GM23338 (cell line): Measurements from ENCODE around the gene CSH2. TPM values are rescaled to one million over a fixed set of nuclear protein-coding genes. Genes with fewer than 3 reads are reported as not detected.

Experiments used
- ATAC-seq: fragments of 200-7000 bp; cut with Tn5 transposase; 3 replicates; pipeline ENCODE4 v1.9.1; 2020
- DNase-seq: peaks from one replicate; pipeline ENCODE4 v3.0.0-alpha.2; 2015; ENCODE audit warnings: low spot score
- H2AFZ ChIP-seq: fragments of 200-600 bp; sonication (generic); 2 replicates; pipeline ENCODE4 v1.8.0; 2016; ENCODE audit warnings: antibody characterized with exemption, mild to moderate bottlenecking, moderate library complexity
- H3F3A ChIP-seq: fragments of 200-600 bp; sonication (generic); replicated peaks from 2 replicates; pipeline ENCODE4 v1.8.0; 2017; ENCODE audit warnings: antibody characterized with exemption, mixed run types, low read depth
- H3K27ac ChIP-seq: fragments of 200-600 bp; sonication (generic); 2 replicates; pipeline ENCODE4 v1.6.1; 2016; ENCODE audit warnings: low read depth
- H3K27me3 ChIP-seq: fragments of 200-600 bp; sonication (generic); 2 replicates; pipeline ENCODE4 v1.8.0; 2016; ENCODE audit warnings: mild to moderate bottlenecking, mixed run types, moderate library complexity; ENCODE audit not compliant: insufficient read depth
- H3K36me3 ChIP-seq: fragments of 200-600 bp; sonication (generic); 2 replicates; pipeline ENCODE4 v1.8.0; 2016; ENCODE audit warnings: mild to moderate bottlenecking; ENCODE audit not compliant: insufficient read depth
- H3K4me1 ChIP-seq: fragments of 200-600 bp; sonication (generic); 2 replicates; pipeline ENCODE4 v1.8.0; 2016; ENCODE audit warnings: mild to moderate bottlenecking, moderate library complexity; ENCODE audit not compliant: insufficient read depth
- H3K4me2 ChIP-seq: fragments of 200-600 bp; sonication (generic); 2 replicates; pipeline ENCODE4 v1.7.1; 2017; ENCODE audit warnings: mixed run types
- H3K4me3 ChIP-seq: fragments of 200-600 bp; sonication (generic); 2 replicates; pipeline ENCODE4 v1.6.1; 2016; ENCODE audit warnings: mixed run types
- H3K79me2 ChIP-seq: fragments of 200-600 bp; sonication (generic); replicated peaks from 2 replicates; pipeline ENCODE4 v1.8.0; 2017; ENCODE audit warnings: mild to moderate bottlenecking; ENCODE audit not compliant: insufficient read depth
- H3K9me2 ChIP-seq: fragments of 200-600 bp; sonication (generic); 2 replicates; pipeline ENCODE4 v1.8.0; 2017; ENCODE audit not compliant: insufficient read depth
- H4K20me1 ChIP-seq: fragments of 200-600 bp; sonication (generic); replicated peaks from 2 replicates; pipeline ENCODE4 v1.8.0; 2017; ENCODE audit warnings: mild to moderate bottlenecking; ENCODE audit not compliant: insufficient read depth
- H3K27ac Mint-ChIP-seq: 2 replicates; pipeline ENCODE4 v1.8.0; 2020; ENCODE audit warnings: inconsistent platforms, mild to moderate bottlenecking, moderate library complexity, mixed read lengths
- H3K27me3 Mint-ChIP-seq: 3 replicates; pipeline ENCODE4 v1.8.0; 2022; ENCODE audit warnings: low read depth, mild to moderate bottlenecking, moderate library complexity, mixed read lengths, inconsistent platforms; ENCODE audit not compliant: insufficient read depth, poor library complexity
- H3K36me3 Mint-ChIP-seq: 3 replicates; pipeline ENCODE4 v1.8.0; 2021; ENCODE audit warnings: low read depth, mild to moderate bottlenecking, inconsistent platforms, moderate library complexity, mixed read lengths
- H3K4me1 Mint-ChIP-seq: 3 replicates; pipeline ENCODE4 v1.8.0; 2020; ENCODE audit warnings: mild to moderate bottlenecking, inconsistent platforms, mixed read lengths
- H3K4me3 Mint-ChIP-seq: 3 replicates; pipeline ENCODE4 v1.8.0; 2021; ENCODE audit warnings: moderate library complexity, mild to moderate bottlenecking, inconsistent platforms, mixed read lengths
- H3K9me3 Mint-ChIP-seq: 3 replicates; pipeline ENCODE4 v1.8.0; 2020; ENCODE audit warnings: moderate library complexity, mild to moderate bottlenecking, inconsistent platforms, mixed read lengths
- CREB1 ChIP-seq: fragments of 250-450 bp; sonication (Bioruptor Pico); IDR thresholded peaks from 2 replicates; pipeline ENCODE4 v1.5.0; 2020; ENCODE audit warnings: low read depth, mild to moderate bottlenecking, moderate library complexity
- CTCF ChIP-seq, 2 experiments: fragments of 200-600 bp in 1 of 2; sonication (generic) in 1 of 2; conservative IDR thresholded peaks; 2 replicates each; pipeline versions ENCODE4 v1.5.1 to v1.6.1; 2016 to 2017; ENCODE audit warnings: antibody characterized with exemption in 2 of 2, low read depth in 2 of 2, mild to moderate bottlenecking in 2 of 2, moderate library complexity in 1 of 2
- ETS1 ChIP-seq: IDR thresholded peaks from 2 replicates; pipeline ENCODE4 v1.6.1; 2016; ENCODE audit warnings: antibody characterized with exemption
- EZH2phosphoT487 ChIP-seq: fragments of 200-600 bp; sonication (generic); IDR thresholded peaks from one replicate; pipeline ENCODE4 v1.8.1; 2018; ENCODE audit warnings: antibody characterized with exemption; ENCODE audit not compliant: unreplicated experiment
- NANOG ChIP-seq: IDR thresholded peaks from 2 replicates; pipeline ENCODE4 v1.6.1; 2016; ENCODE audit warnings: antibody characterized with exemption, borderline replicate concordance
- POLR2AphosphoS5 ChIP-seq: IDR thresholded peaks from 2 replicates; pipeline ENCODE4 v1.6.1; 2016; ENCODE audit warnings: antibody characterized with exemption, low read depth
- REST ChIP-seq: IDR thresholded peaks from one replicate; pipeline ENCODE4 v1.6.1; 2018; ENCODE audit warnings: antibody characterized with exemption; ENCODE audit not compliant: unreplicated experiment
- ZNF114 ChIP-seq: fragments of 250-450 bp; sonication (Bioruptor Pico); IDR thresholded peaks from 2 replicates; pipeline ENCODE4 v1.5.0; 2020; ENCODE audit warnings: mild to moderate bottlenecking, moderate library complexity
- ZNF331 ChIP-seq: fragments of 250-450 bp; sonication (Bioruptor Pico); IDR thresholded peaks from 2 replicates; pipeline ENCODE4 v1.5.0; 2020; ENCODE audit warnings: low read depth, mild to moderate bottlenecking, moderate library complexity
- polyA plus RNA-seq: library from polyadenylated mRNA; unstranded; fragments of >200 nt; fragmentation: Nextera tagmentation; extraction: Ambion mirVana; gene quantifications from 2 replicates; pipeline ENCODE4 v1.2.1, GENCODE V29; 2016
- total RNA-seq: library from RNA; depleted of rRNA; stranded (reverse); fragments of >200 nt; shearing (Covaris generic); gene quantifications from 2 replicates; pipeline ENCODE4 v1.2.3, GENCODE V29; 2014

CSH2 gene
- total and polyA plus RNA-seq, 2 experiments from 2014 or later = 0.37 TPM; not detected in 1

GRCh38 chr17:63835167-63835720 is 38.2 kb downstream of the CSH2 start:
- DNase-seq (no peak), ATAC-seq (no peak)
- peaks cover 67% of the 10 kb centered on the region for H3K36me3 Mint-ChIP-seq
- Histone ChIP-seq H4K20me1 (peaks cover 6% of the 10 kb centered on the region), H3K36me3 (peaks cover 24% of the 10 kb centered on the region), H3F3A (peaks cover 16% of the 10 kb centered on the region; the same call in 1 of the 2 replicates), H3K79me2 (peaks cover 27% of the 10 kb centered on the region), H3K27me3 (no peaks in the 10 kb centered on the region), H3K27ac (no peak overlapping the region), H2AFZ (no peak overlapping the region), H3K4me3 (no peak overlapping the region), H3K4me1 (peaks cover 16% of the 10 kb centered on the region; the same call in 1 of the 2 replicates), H3K4me2 (no peak overlapping the region), H3K9me2 (no peaks in the 10 kb centered on the region)
- H3K4me3 Mint-ChIP-seq = no peak overlapping the region
- no peaks in the 10 kb centered on the region for H3K9me3 Mint-ChIP-seq
- peak overlapping the region; percentile 61; the same call in 1 of the 2 replicates for H3K27ac Mint-ChIP-seq
- TF ChIP-seq CREB1 (CRISPR knock-in tag) (no peak), ZNF114 (CRISPR knock-in tag) (no peak), ETS1 (no peak), ZNF331 (CRISPR knock-in tag) (no peak), REST (no peak)
- H3K4me1 Mint-ChIP-seq = peaks cover 21% of the 10 kb centered on the region
- peaks cover 25% of the 10 kb centered on the region for H3K27me3 Mint-ChIP-seq

- peak; percentile 90 for DNase-seq
- peak; percentile 69 for ATAC-seq
- H3K4me1 Mint-ChIP-seq = peaks cover 20% of the 10 kb centered on the region
- no peak overlapping the region for H3K4me2 ChIP-seq
- H4K20me1 ChIP-seq = peaks cover 6% of the 10 kb centered on the region
- H3K27me3 ChIP-seq = no peaks in the 10 kb centered on the region
- H3K27ac ChIP-seq = no peak overlapping the region
- H3K27me3 Mint-ChIP-seq = peaks cover 25% of the 10 kb centered on the region
- H3K9me2 ChIP-seq = no peaks in the 10 kb centered on the region
- H3K27ac Mint-ChIP-seq = peak overlapping the region; percentile 56; the same call in 1 of the 2 replicates
- peaks cover 28% of the 10 kb centered on the region for H3K36me3 ChIP-seq
- H2AFZ ChIP-seq = no peak overlapping the region
- no peak overlapping the region for H3K4me3 Mint-ChIP-seq
- peaks cover 74% of the 10 kb centered on the region for H3K36me3 Mint-ChIP-seq
- peaks cover 14% of the 10 kb centered on the region; the same call in 1 of the 2 replicates for H3K4me1 ChIP-seq
- H3K9me3 Mint-ChIP-seq = no peaks in the 10 kb centered on the region
- peaks cover 24% of the 10 kb centered on the region for H3K79me2 ChIP-seq
- H3F3A ChIP-seq = peaks cover 13% of the 10 kb centered on the region; the same call in 1 of the 2 replicates
- H3K4me3 ChIP-seq = no peak overlapping the region
- no peak for TF ChIP-seq REST
- TF ChIP-seq EZH2phosphoT487 = no peak
- TF ChIP-seq CREB1 (CRISPR knock-in tag) = no peak
- peak; percentile 64 to 83 for TF ChIP-seq CTCF (conservative IDR thresholded peaks at IDR 0.05; ENCODE audit: low read depth in 2 of 2)
- TF ChIP-seq POLR2AphosphoS5 = no peak
- no peak for TF ChIP-seq NANOG
Observed at GRCh38 chr17:63834431-63835166, 38.9 kb downstream of the CSH2 start.
